GM21723 (cell line): ENCODE measurements around the gene GXYLT2.
"Not testable (repeated sequence)": the region's sequence is repeated elsewhere in the genome, so short reads cannot be mapped to it uniquely, and the experiment has no call there.

Source experiments
- ATAC-seq: cut with Tn5 transposase; IDR thresholded peaks from one replicate; pipeline ENCODE4 v1.9.1; 2021; ENCODE audit warnings: mild to moderate bottlenecking, moderate library complexity; ENCODE audit not compliant: unreplicated experiment

GXYLT2 gene

GRCh38 chr3:72892081-72892775 is 4.4 kb downstream of the GXYLT2 start:
- no peak for ATAC-seq

- no peak for ATAC-seq
Measured at GRCh38 chr3:72892870-72893269, 5.0 kb downstream of the GXYLT2 start.

- ATAC-seq: no peak
Measured at GRCh38 chr3:72894976-72895552, 7.2 kb downstream of the GXYLT2 start.

- ATAC-seq: no peak
Measured at GRCh38 chr3:72896996-72897757, 9.3 kb downstream of the GXYLT2 start.

GRCh38 chr3:72897758-72898007 is 9.8 kb downstream of the GXYLT2 start:
- no peak for ATAC-seq

GRCh38 chr3:72899349-72899765 is 11.5 kb downstream of the GXYLT2 start:
- ATAC-seq: no peak

GRCh38 chr3:72900048-72900447 is 12.2 kb downstream of the GXYLT2 start:
- no peak for ATAC-seq

- ATAC-seq: no peak
Measured at GRCh38 chr3:72901840-72902239, 14.0 kb downstream of the GXYLT2 start.

GRCh38 chr3:72903004-72903403 is 15.2 kb downstream of the GXYLT2 start:
- ATAC-seq: no peak

GRCh38 chr3:72904163-72904562 is 16.3 kb downstream of the GXYLT2 start:
- ATAC-seq: no peak

GRCh38 chr3:72906154-72906553 is 18.3 kb downstream of the GXYLT2 start:
- ATAC-seq: no peak

- ATAC-seq: no peak
Measured at GRCh38 chr3:72907131-72907711, 19.4 kb downstream of the GXYLT2 start.

GRCh38 chr3:72907731-72908620 is 20.1 kb downstream of the GXYLT2 start:
- ATAC-seq: no peak

GRCh38 chr3:72909591-72909990 is 21.7 kb downstream of the GXYLT2 start:
- no peak for ATAC-seq

- no peak for ATAC-seq
Measured at GRCh38 chr3:72912532-72912931, 24.7 kb downstream of the GXYLT2 start.

GRCh38 chr3:72914383-72914782 is 26.5 kb downstream of the GXYLT2 start:
- no peak for ATAC-seq

- ATAC-seq: no peak
Measured at GRCh38 chr3:72916250-72916649, 28.4 kb downstream of the GXYLT2 start.

- no peak for ATAC-seq
Measured at GRCh38 chr3:72919520-72919919, 31.7 kb downstream of the GXYLT2 start.

GRCh38 chr3:72924055-72924454 is 36.2 kb downstream of the GXYLT2 start:
- no peak for ATAC-seq

GRCh38 chr3:72928781-72929735 is 41.2 kb downstream of the GXYLT2 start:
- ATAC-seq: not testable (repeated sequence)
